AG10803 (cell line): Measurements from ENCODE around the gene MAP4K5.

Experiments used
- DNase-seq: peaks from one replicate; pipeline ENCODE4 v3.0.0; 2010; ENCODE audit warnings: low read depth
- H3K4me3 ChIP-seq: 2 replicates; pipeline ENCODE4 v1.5.1; 2011; ENCODE audit warnings: mild to moderate bottlenecking, low read length, control low read depth
- CTCF ChIP-seq: conservative IDR thresholded peaks from 2 replicates; pipeline ENCODE4 v1.5.1; 2011; ENCODE audit warnings: mild to moderate bottlenecking, low read length, control low read depth, inconsistent platforms

The MAP4K5 gene

GRCh38 chr14:50421499-50421898, 110.9 kb downstream of the MAP4K5 start:
- TF ChIP-seq CTCF: no peak
- H3K4me3 ChIP-seq: no peak overlapping the region
- DNase-seq: no peak

GRCh38 chr14:50417853-50418252, 114.5 kb downstream of the MAP4K5 start:
- peak; percentile 56 for DNase-seq
- no peak for TF ChIP-seq CTCF

GRCh38 chr14:50410921-50411320, 121.4 kb downstream of the MAP4K5 start:
- TF ChIP-seq CTCF: no peak
- no peak overlapping the region for H3K4me3 ChIP-seq
- DNase-seq: peak; percentile 91

More at GRCh38 chr14:50417853-50418252, 114.5 kb downstream of the MAP4K5 start:
- no peak overlapping the region for H3K4me3 ChIP-seq

GRCh38 chr14:50410071-50410470, 122.3 kb downstream of the MAP4K5 start:
- TF ChIP-seq CTCF: no peak
- peak; percentile 17 for DNase-seq
- no peak overlapping the region for H3K4me3 ChIP-seq

- peak; percentile 82 for DNase-seq
- TF ChIP-seq CTCF: no peak
- no peak overlapping the region for H3K4me3 ChIP-seq
Measured at GRCh38 chr14:50407111-50407812, 125.1 kb downstream of the MAP4K5 start.

GRCh38 chr14:50403419-50403818, 128.9 kb downstream of the MAP4K5 start:
- H3K4me3 ChIP-seq: no peak overlapping the region
- TF ChIP-seq CTCF: no peak
- peak; percentile 14 for DNase-seq

GRCh38 chr14:50402965-50403364, 129.4 kb downstream of the MAP4K5 start:
- TF ChIP-seq CTCF: no peak
- DNase-seq: no peak
- H3K4me3 ChIP-seq: no peak overlapping the region
